ENCODE measurements around the gene DNAJC17. TPM values are rescaled to one million over a fixed set of nuclear protein-coding genes. Genes with fewer than 3 reads are reported as not detected.

The DNAJC17 gene
- total and polyA plus RNA-seq, 2 of the 13 experiments (the other 11 are each of a cell fraction or from before 2014, with no cell fraction given): 22.2 to 26.5 TPM

GRCh38 chr15:40763801-40764628, 43.3 kb downstream of the DNAJC17 start, which contains the start of gene GCHFR (continued):
- TF ChIP-seq ZNF431 (CRISPR knock-in tag; IDR thresholded peaks at IDR 0.05; ENCODE audit: borderline replicate concordance, low read depth) (0 out of 2 replicates have a peak, but pooled peaks have one; percentile 69), ZNF574 (CRISPR knock-in tag; IDR thresholded peaks at IDR 0.05) (no peak; the same call in 1 of the 2 replicates), ZFY (CRISPR knock-in tag; IDR thresholded peaks at IDR 0.05) (peak; percentile 71), ZNF441 (CRISPR knock-in tag; IDR thresholded peaks at IDR 0.05; ENCODE audit: borderline replicate concordance) (0 out of 2 replicates have a peak, but pooled peaks have one; percentile 13), ZFP91 (CRISPR knock-in tag; IDR thresholded peaks at IDR 0.05; ENCODE audit: borderline replicate concordance) (peak; percentile 93), ZNF572 (CRISPR knock-in tag; IDR thresholded peaks at IDR 0.05) (peak; percentile 59; the same call in 1 of the 2 replicates), ZNF44 (CRISPR knock-in tag; IDR thresholded peaks at IDR 0.05) (0 out of 2 replicates have a peak, but pooled peaks have one; percentile 16), ZNF354B (CRISPR knock-in tag; IDR thresholded peaks at IDR 0.05) (0 out of 2 replicates have a peak, but pooled peaks have one; percentile 21), MXI1 (IDR thresholded peaks at IDR 0.05; ENCODE audit: borderline replicate concordance, low read depth, low read length) (peak; percentile 60; the same call in 1 of the 3 replicates), DPF2 (CRISPR knock-in tag; IDR thresholded peaks at IDR 0.05; ENCODE audit: borderline replicate concordance, low read depth) (no peak), HNRNPLL (IDR thresholded peaks at IDR 0.05; ENCODE audit: low read depth, low read length, poor library complexity, severe bottlenecking) (peak; percentile 79), GATA4 (IDR thresholded peaks at IDR 0.05; ENCODE audit: borderline replicate concordance, low read depth) (peak; percentile 18; the same call in 1 of the 2 replicates), PHF8 (CRISPR knock-in tag; IDR thresholded peaks at IDR 0.05) (peak; percentile 87), CENPT (CRISPR knock-in tag; IDR thresholded peaks at IDR 0.05; ENCODE audit: low read depth) (peak; percentile 91; the same call in 1 of the 2 replicates), HNF4G (IDR thresholded peaks at IDR 0.05; ENCODE audit: borderline replicate concordance, low read depth, low read length) (peak; percentile 80), HNF4G (CRISPR knock-in tag; IDR thresholded peaks at IDR 0.05; ENCODE audit: borderline replicate concordance, low read depth) (peak; percentile 74), MAFK (conservative IDR thresholded peaks at IDR 0.05 in 1 of 2, IDR thresholded peaks at IDR 0.05 in 1 of 2; ENCODE audit: low read length in 2 of 2) (no peak), ZNF3 (CRISPR knock-in tag; IDR thresholded peaks at IDR 0.05) (no peak), LBX2 (CRISPR knock-in tag; IDR thresholded peaks at IDR 0.05; ENCODE audit: borderline replicate concordance) (peak; percentile 78; the same call in 1 of the 2 replicates), RARG (CRISPR knock-in tag; IDR thresholded peaks at IDR 0.05; ENCODE audit: low read depth) (no peak), POGK (CRISPR knock-in tag; conservative IDR thresholded peaks at IDR 0.05) (peak; percentile 75; the same call in 1 of the 2 replicates), ZNF124 (CRISPR knock-in tag; IDR thresholded peaks at IDR 0.05) (0 out of 2 replicates have a peak, but pooled peaks have one; percentile 41)

All from HepG2 (cell line).